ENCODE data around the gene TSPO2. TPM values are rescaled to one million over a fixed set of nuclear protein-coding genes. Genes with fewer than 3 reads are reported as not detected.

TSPO2 gene
- total RNA-seq, 1 donor from 2014 or later: not detected

DNA sequence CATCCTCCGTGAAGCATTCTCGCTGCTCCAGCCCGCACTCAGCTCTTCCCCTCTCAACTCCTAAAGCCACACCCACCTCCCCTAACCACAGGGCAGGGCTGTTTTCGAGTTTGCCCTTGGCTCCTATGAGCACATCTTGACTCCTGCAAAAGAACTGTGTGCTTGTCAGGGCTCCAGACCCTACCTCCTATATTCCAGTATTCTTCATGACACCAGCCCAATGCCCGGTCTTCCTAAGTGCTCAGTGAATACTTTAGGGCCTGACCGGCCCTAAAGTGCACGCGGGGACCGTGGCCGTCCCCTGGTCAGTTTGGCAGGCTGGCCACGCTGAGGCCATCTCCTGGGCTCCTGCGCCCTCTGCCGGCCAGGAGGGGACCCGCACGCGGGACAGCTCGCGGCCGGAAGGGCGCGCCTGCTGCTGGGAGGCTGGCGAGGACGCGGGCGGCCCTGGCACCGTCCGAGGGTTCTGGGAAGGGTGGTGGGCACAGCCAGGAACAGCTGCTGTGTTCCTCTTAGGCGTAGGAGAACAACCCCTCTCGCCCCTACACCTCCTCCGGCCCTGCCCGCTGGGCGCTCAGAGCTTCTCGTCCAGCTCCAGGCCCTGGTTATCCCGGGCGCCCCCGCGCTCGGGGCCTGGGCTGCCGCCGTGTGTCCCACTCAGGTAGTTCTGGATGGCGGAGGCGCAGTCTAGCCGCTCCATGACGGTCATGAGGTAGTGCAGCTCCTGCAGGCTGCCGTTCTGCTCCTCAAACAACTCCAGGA is 14.3 kb upstream of the TSPO2 start:
- DNase-seq (ENCODE audit: low read depth): peak; percentile 33

GRCh38 chr6:41028561-41029412 is 13.5 kb upstream of the TSPO2 start:
- no peak for DNase-seq (ENCODE audit: low read depth)

DNA sequence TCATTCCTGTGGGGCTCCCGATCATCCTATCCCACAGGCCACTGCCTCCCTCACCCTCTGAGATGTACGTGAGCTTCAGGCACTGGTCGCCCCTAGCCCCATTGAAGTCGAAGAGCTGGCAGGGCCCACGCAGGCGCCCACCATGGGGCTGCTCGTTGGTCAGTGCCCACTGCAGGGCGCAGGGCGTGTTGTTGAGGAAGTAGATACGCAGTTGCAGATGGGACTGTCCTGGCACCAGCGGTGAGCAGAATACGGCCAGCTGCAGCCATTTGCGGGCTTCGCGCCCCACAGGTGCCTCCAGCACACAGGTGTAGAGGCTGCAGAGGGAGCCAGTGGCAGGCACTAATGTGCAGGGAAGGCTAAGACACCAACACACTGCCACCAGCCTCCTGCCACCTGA is 9.4 kb upstream of the TSPO2 start:
- DNase-seq (ENCODE audit: low read depth): no peak

GRCh38 chr6:41033776-41034175 is 8.5 kb upstream of the TSPO2 start:
- DNase-seq (ENCODE audit: low read depth): no peak

DNA sequence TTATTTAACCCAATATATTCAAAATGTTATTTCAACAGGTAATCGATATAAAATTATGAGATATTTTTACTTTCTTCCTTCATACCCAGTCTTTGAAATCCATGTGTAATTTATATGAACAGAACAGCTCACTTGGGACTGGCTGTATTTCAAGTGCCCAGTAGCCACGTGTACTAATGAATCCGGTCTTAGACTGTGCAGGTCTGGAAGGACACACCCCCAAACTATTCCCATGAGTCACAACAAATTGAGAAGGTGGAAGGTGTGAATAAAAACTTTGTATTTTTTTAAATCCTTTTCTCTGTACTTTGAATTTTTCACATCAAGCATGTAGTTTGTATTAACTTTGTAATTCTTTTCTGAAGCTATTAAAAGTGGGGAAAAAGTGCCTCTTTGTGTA is 6.1 kb upstream of the TSPO2 start:
- DNase-seq (ENCODE audit: low read depth): peak; percentile 86

GRCh38 chr6:41036601-41037000 is 5.7 kb upstream of the TSPO2 start:
- no peak for DNase-seq (ENCODE audit: low read depth)

DNA sequence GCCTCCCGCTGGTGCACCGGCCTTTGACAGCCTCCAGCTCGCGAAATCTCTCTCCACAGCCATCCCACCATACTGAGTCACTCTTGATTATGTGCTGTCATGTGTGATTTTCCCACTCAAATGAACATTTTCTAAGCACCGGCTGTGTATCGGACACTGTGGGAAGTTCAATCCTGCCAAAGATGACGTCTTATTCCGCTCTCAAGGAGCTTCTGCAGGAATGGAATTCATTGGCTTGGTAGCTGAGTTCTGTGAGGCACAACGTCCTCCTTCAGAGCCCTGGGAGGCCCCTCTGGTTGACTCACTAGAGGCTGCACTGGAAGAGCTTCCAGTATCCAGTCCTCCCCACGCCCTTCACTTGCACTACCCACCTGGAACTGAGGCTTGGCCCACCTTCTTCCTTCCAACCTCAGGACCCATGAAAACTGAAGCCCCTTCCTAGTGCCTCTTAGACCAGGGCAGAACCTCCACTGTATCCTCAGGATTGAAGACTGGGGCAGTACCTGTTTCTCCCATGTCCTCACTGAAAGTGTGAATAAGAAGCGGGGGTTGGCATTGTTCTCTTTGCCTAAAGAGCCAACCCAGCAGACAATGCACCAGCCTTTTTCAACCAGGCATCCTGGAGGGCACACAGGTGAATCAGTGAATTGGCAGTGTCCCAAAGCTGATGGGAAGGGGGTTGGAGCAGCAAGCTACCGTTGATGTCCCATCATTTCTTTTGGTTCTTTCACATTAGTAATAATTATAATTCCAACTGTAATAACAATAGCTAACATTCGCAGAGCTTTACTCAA is 5.0 kb upstream of the TSPO2 start:
- DNase-seq (ENCODE audit: low read depth): peak; percentile 74

- no peak for DNase-seq (ENCODE audit: low read depth)
Observed at GRCh38 chr6:41038205-41038604, 4.1 kb upstream of the TSPO2 start.

DNA sequence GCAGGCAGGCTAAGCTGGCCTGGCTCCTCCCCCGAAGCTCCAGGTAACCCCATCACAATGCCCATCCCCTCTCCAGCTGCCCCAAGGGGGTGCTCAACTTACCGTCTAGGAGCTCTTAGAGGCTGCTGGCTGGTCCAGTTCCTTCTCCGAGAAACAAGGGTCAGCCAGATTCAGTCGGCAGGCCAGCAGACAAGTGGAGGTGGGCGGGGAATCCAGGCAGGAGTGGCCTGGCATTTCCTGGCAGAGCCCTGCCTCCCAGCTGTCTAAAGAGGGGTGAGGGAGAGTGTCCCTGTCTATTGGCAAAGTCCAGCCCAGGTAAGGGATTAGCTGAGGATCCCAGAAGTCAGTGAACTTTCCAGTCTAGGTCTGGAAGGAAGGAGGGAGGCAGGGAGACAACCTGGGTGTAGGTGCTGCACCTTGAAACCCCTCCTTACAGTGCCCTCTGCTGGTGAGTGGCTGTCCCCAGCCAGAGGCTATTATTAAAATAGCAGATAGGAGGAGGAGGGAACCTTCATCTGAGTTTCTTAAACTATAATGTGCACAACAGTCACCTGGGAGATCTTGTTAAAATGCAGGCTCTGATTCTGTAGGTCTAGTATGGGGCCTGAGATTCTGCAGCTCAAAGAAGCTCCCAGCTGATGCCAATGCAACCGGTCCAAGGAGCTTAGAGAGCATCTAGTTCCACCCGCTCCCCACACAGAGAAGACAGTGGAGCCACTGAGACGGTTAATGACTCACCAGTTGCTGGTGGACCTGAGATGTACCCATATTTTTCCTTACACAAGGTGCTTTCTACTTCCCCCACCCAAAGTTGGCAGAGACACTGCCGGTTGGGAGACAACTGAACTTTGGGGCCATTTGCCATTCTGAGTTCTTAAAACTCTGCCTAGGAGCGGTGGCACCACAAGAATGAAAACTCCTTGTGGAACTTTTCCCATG is 2.9 kb upstream of the TSPO2 start, which contains the start of gene UNC5CL:
TSS of gene UNC5CL (minus strand) at position 162 of the 939 bp plus-strand sequence. CDS start 4,147 bp downstream, outside the sequence.
- peak; percentile 73 for DNase-seq (ENCODE audit: low read depth)

GRCh38 chr6:41040101-41040939 is 1.9 kb upstream of the TSPO2 start:
- peak; percentile 96 for DNase-seq (ENCODE audit: low read depth)

DNA sequence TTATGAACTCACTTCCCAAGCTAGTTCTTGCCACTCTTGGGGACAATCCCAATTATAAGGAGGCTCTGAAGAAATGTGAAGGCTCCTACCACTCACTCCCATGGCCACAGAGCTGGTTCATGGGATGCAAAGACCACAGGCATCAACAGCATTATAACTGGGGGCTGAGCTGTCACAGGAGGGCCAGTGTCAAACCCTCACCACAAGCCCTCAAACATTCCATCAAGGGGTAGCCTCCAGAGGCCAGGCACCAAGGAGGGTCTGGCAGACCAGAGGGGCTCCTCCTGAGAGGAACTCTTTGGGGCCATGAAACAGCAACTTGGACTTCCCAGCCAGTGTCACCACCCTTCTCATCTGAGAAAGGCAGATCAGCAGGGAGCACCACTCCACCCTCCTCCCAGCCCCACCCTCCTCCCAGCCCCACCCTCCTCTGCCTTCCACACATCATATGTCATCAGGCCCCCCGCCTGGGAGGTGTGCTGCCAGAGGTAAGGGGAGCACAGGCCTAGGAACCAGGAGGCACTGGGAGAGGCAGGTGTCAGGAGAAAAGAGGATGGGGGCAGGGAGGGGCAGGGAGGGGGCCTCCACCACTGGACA is 1.2 kb upstream of the TSPO2 start:
- DNase-seq (ENCODE audit: low read depth): no peak

DNA sequence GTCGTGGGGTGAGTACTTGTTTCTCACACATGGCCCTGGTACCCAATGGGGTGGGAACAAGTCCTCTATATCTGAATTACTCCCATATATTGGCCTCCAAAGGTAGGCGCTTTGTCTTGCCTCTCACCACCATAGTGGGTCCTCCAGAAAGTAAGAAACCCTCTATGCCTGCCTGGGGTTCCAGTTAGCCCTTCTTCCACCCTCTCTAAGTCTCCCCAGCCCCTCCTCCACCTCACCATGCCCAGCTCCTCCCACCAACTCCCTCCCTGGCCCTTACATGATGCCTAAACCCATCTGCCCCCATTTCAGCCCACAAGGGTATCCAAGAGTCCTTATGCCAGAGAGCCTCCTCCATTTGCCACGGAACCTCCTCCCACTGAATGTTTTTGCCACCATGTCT is 884 bp downstream of the TSPO2 start:
- no peak for DNase-seq (ENCODE audit: low read depth)

GRCh38 chr6:41045664-41046063 is 3.4 kb downstream of the TSPO2 start:
- no peak for DNase-seq (ENCODE audit: low read depth)

- no peak for DNase-seq (ENCODE audit: low read depth)
Observed at GRCh38 chr6:41046084-41046483, 3.8 kb downstream of the TSPO2 start.

DNA sequence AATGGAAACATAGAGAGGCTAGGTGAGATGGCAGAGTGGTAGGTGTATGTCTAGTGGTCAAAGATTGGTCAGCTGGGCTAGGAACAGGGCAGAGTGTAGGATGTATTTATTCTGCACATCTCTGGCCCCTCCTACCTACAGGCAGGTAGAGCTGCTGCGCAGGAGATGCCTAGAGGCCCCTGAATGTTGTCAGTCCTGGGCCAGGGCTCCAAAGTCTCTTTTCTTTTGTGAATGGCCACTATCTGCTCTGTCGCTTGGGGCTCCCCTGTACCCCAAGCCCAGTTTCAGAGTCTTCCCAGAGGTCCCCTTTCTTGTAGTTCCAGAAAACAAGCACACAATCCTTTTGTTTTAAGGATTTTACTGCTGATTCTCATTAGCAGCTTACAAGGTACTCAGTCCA is 5.0 kb downstream of the TSPO2 start:
- no peak for DNase-seq (ENCODE audit: low read depth)

DNA sequence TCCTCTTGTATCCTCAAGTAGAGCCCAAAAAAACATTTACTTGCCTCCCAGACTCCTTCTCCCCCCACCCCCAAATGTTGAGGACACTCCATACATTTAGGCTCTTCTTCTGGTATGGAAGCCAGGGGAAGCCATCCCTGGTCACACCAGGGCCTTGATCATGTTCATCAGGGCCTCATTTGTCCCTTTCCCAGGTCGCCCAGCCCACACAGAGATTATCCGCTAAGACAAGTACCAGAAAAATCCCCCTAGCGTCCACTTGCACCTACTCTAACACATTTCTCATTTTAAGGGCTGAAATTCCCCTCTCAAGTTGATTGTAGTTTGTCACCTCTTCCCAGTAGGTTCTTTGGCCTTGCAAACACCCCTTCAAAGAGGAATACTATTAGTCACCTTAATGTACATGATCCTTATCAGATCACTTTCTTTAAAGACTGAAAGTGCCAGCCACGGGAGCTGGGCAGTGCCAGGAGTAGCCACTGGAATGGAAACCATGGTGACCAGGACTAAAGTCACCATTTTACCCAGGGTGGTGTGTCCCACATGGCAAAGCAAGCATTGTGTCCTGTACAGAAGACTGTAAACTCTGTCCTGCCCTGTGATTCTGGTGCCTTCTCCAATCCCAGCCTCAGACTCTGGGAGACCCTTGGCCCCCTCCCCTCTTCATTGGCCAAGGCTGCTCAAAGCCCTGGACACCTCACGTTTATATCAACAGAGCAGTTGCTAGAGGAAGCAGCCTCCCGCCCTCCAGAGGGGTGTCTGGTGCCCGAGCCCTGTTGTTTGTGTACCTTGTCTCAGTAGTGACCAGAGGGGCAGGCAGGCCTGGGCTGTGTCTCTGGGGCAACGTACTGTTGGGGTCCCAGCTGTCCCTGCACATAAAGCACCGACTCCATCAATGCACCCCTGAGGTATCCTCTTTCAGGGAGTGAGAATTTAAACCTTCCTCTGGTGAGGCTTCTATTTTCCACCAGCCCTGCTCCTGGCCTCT is 5.8 kb downstream of the TSPO2 start:
- DNase-seq (ENCODE audit: low read depth): no peak

DNA sequence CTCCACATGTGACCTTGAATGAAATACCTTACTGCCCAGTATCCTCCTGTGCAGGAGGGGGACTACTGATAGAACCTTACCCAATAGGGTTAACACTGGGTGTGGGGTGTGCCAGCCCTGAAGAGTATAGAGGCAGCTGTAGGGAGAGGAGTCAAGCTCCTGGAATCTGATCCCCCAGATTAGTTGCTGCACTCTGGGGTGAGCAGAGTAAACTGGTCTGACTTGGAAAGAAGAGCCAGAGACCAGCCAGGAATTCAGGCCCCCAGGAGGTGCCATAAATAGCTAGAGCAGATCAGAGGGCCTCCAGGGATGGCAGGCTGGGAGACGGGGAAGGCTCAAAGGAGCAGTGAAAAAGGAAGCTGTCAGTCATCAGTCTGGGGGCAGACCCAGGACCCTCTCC is 7.3 kb downstream of the TSPO2 start:
- DNase-seq (ENCODE audit: low read depth): no peak

- no peak for DNase-seq (ENCODE audit: low read depth)
Observed at GRCh38 chr6:41049955-41050354, 7.7 kb downstream of the TSPO2 start.

All from renal cortical epithelial cell (primary cell).